OCI-LY7 (cell line): ENCODE data around the gene SKP1. TPM values are rescaled to one million over a fixed set of nuclear protein-coding genes. Genes with fewer than 3 reads are reported as not detected.

Source experiments
- BruUV-seq: library from RNA; stranded (reverse); fragments of 400-500 nt; replicated peaks from 2 replicates; lab custom pipeline; 2021; lab: Mats Ljungman, UMichigan
- CTCF ChIA-PET: fragments of 300-600 bp; sonication (Branson Sonifier 250); formaldehyde crosslinking; loops from one replicate; lab custom pipeline; 2022; ENCODE audit warnings: antibody characterized with exemption; ENCODE audit not compliant: unreplicated experiment; lab: Charles Lee
- POLR2A ChIA-PET: fragments of 300-600 bp; sonication (Branson Sonifier 250); formaldehyde crosslinking; loops from one replicate; lab custom pipeline; 2022; ENCODE audit warnings: antibody characterized with exemption; lab: Charles Lee
- DNase-seq: peaks from one replicate; pipeline ENCODE4 v3.0.0-alpha.2; 2015; ENCODE audit warnings: low spot score
- H2AFZ ChIP-seq: fragments of 200-600 bp; sonication (generic), shearing (Covaris generic); 2 replicates; pipeline ENCODE4 v1.6.1; 2014; ENCODE audit warnings: mild to moderate bottlenecking, antibody characterized with exemption, low read length, moderate library complexity
- H3K27ac ChIP-seq: fragments of 200-600 bp; sonication (generic); 2 replicates; pipeline ENCODE4 v1.5.1; 2014; ENCODE audit warnings: mixed run types, low read depth, mild to moderate bottlenecking, moderate library complexity, low read length, inconsistent platforms; ENCODE audit not compliant: poor library complexity, severe bottlenecking
- H3K36me3 ChIP-seq: fragments of 200-600 bp; sonication (generic); 2 replicates; pipeline ENCODE4 v1.6.1; 2014; ENCODE audit warnings: mild to moderate bottlenecking, antibody characterized with exemption, low read length, moderate library complexity, mixed read lengths; ENCODE audit not compliant: insufficient read depth
- H3K4me1 ChIP-seq: fragments of 200-600 bp; sonication (generic); 2 replicates; pipeline ENCODE4 v1.5.1; 2014; ENCODE audit warnings: mild to moderate bottlenecking, low read length; ENCODE audit not compliant: insufficient read depth, poor library complexity, severe bottlenecking
- H3K4me2 ChIP-seq: fragments of 200-600 bp; sonication (generic); 2 replicates; pipeline ENCODE4 v1.6.1; 2014; ENCODE audit warnings: mild to moderate bottlenecking, low read length
- H3K4me3 ChIP-seq: fragments of 200-600 bp; sonication (generic); 2 replicates; pipeline ENCODE4 v1.5.1; 2014; ENCODE audit warnings: mild to moderate bottlenecking, low read depth, low read length; ENCODE audit not compliant: poor library complexity, severe bottlenecking
- H3K79me2 ChIP-seq: fragments of 200-600 bp; sonication (generic); 2 replicates; pipeline ENCODE4 v1.6.1; 2016; ENCODE audit warnings: low read depth, mild to moderate bottlenecking, low read length, moderate library complexity, mixed read lengths; ENCODE audit not compliant: insufficient read depth
- H3K9me2 ChIP-seq: fragments of 200-600 bp; sonication (generic); 2 replicates; pipeline ENCODE4 v1.6.1; 2016; ENCODE audit warnings: mild to moderate bottlenecking, low read length, mixed read lengths; ENCODE audit not compliant: insufficient read depth
- H3K9me3 ChIP-seq: fragments of 200-600 bp; sonication (generic); 2 replicates; pipeline ENCODE4 v1.6.1; 2014; ENCODE audit warnings: mild to moderate bottlenecking, mixed run types, low read length, mixed read lengths
- H4K20me1 ChIP-seq: fragments of 200-600 bp; sonication (generic); 2 replicates; pipeline ENCODE4 v1.6.1; 2014; ENCODE audit warnings: mild to moderate bottlenecking, antibody characterized with exemption, low read length, moderate library complexity, mixed read lengths; ENCODE audit not compliant: insufficient read depth
- CTCF ChIP-seq: fragments of 200-600 bp; sonication (generic); conservative IDR thresholded peaks from 2 replicates; pipeline ENCODE4 v1.5.1; 2014; ENCODE audit warnings: mild to moderate bottlenecking, antibody characterized with exemption, low read length, moderate library complexity, mixed read lengths
- EZH2phosphoT487 ChIP-seq: fragments of 200-600 bp; sonication (generic); IDR thresholded peaks from 2 replicates; pipeline ENCODE4 v1.6.1; 2018; ENCODE audit warnings: low read depth, borderline replicate concordance, mild to moderate bottlenecking, mixed run types, antibody characterized with exemption, low read length, moderate library complexity, mixed read lengths
- intact Hi-C: fragments of 100-400 bp; cut with micrococcal nuclease; formaldehyde crosslinking; loops from one replicate; pipeline ENCODE4 v1.10.0; 2022; ENCODE audit not compliant: unreplicated experiment
- total RNA-seq, 2 experiments: library from RNA; depleted of rRNA in 1 of 2; stranded (reverse); fragments of >200 nt in 1 of 2; shearing (Covaris generic) in 1 of 2; gene quantifications; 2 replicates each; pipeline ENCODE4 v1.2.3, GENCODE V29; 2014 to 2022

SKP1 gene
- total RNA-seq, 2 experiments from 2014 or later = 129 to 204 TPM

GRCh38 chr5:134131165-134131564 lies 45.6 kb downstream of the SKP1 start:
- Histone ChIP-seq H3K4me2 (no peak overlapping the region), H3K9me3 (no peaks in the 10 kb centered on the region), H3K36me3 (no peaks in the 10 kb centered on the region; the same call in 1 of the 2 replicates), H3K4me1 (peaks cover 10% of the 10 kb centered on the region), H2AFZ (no peak overlapping the region), H3K4me3 (no peak overlapping the region), H3K9me2 (no peaks in the 10 kb centered on the region), H3K27ac (no peak overlapping the region), H3K79me2 (no peaks in the 10 kb centered on the region), H4K20me1 (no peaks in the 10 kb centered on the region)
- TF ChIP-seq EZH2phosphoT487 (no peak), CTCF (no peak)
- BruUV-seq = no TSS peak
- CTCF ChIA-PET = no interaction called here
- POLR2A ChIA-PET = no interaction called here
- no peak for DNase-seq
- intact Hi-C loops = no loop called here

- H3K9me3 ChIP-seq = no peaks in the 10 kb centered on the region
- peaks cover 10% of the 10 kb centered on the region for H3K4me1 ChIP-seq
- no peak for DNase-seq
- POLR2A ChIA-PET = no interaction called here
- no TSS peak for BruUV-seq
- no peaks in the 10 kb centered on the region for H3K36me3 ChIP-seq
- TF ChIP-seq CTCF (no peak), EZH2phosphoT487 (no peak)
- H3K27ac ChIP-seq = no peak overlapping the region
- H2AFZ ChIP-seq = no peak overlapping the region
- intact Hi-C loops = no loop called here
- no peaks in the 10 kb centered on the region for H3K79me2 ChIP-seq
- H4K20me1 ChIP-seq = no peaks in the 10 kb centered on the region
- no peak overlapping the region for H3K4me2 ChIP-seq
- no peaks in the 10 kb centered on the region for H3K9me2 ChIP-seq
- no peak overlapping the region for H3K4me3 ChIP-seq
- CTCF ChIA-PET = no interaction called here
Observed at GRCh38 chr5:134130239-134130945, 46.4 kb downstream of the SKP1 start.
